Mesendoderm (in vitro differentiated cells): Measurements from ENCODE around the gene HNRNPA3.
"Not testable (repeated sequence)": the region's sequence is repeated elsewhere in the genome, so short reads cannot be mapped to it uniquely, and the experiment has no call there.

Experiments used
- DNase-seq: peaks from one replicate; pipeline ENCODE4 v3.0.0; 2013
- H2AK5ac ChIP-seq: 2 replicates; pipeline ENCODE4 v1.6.1; 2013; ENCODE audit warnings: low read length, inconsistent platforms
- H2BK120ac ChIP-seq: 2 replicates; pipeline ENCODE4 v1.6.1; 2013; ENCODE audit warnings: low read depth, mild to moderate bottlenecking, low read length, moderate library complexity, mixed read lengths
- H2BK15ac ChIP-seq: replicated peaks from 2 replicates; pipeline ENCODE4 v1.6.1; 2013; ENCODE audit warnings: low read depth, mild to moderate bottlenecking, moderate library complexity
- H2BK5ac ChIP-seq: 2 replicates; pipeline ENCODE4 v1.6.1; 2013; ENCODE audit warnings: low read length, inconsistent platforms
- H3K18ac ChIP-seq: 2 replicates; pipeline ENCODE4 v1.6.1; 2013; ENCODE audit warnings: mild to moderate bottlenecking, low read length, mixed read lengths
- H3K23ac ChIP-seq: one replicate; pipeline ENCODE4 v1.6.1; 2013; ENCODE audit warnings: low read length
- H3K27ac ChIP-seq: 2 replicates; pipeline ENCODE4 v1.5.1; 2013; ENCODE audit warnings: low read depth, mild to moderate bottlenecking, inconsistent platforms, low read length, moderate library complexity
- H3K27me3 ChIP-seq: 2 replicates; pipeline ENCODE4 v1.6.1; 2013; ENCODE audit warnings: low read length, control low read depth, mild to moderate bottlenecking, inconsistent platforms; ENCODE audit not compliant: insufficient read depth, poor library complexity
- H3K36me3 ChIP-seq: 2 replicates; pipeline ENCODE4 v1.6.1; 2013; ENCODE audit warnings: low read length, inconsistent platforms; ENCODE audit not compliant: control insufficient read depth, insufficient read depth
- H3K4ac ChIP-seq: one replicate; pipeline ENCODE4 v1.6.1; 2013; ENCODE audit warnings: low read depth, mild to moderate bottlenecking, low read length, moderate library complexity
- H3K4me1 ChIP-seq: 2 replicates; pipeline ENCODE4 v1.6.1; 2013; ENCODE audit warnings: low read depth, low read length, inconsistent platforms; ENCODE audit not compliant: control insufficient read depth
- H3K4me2 ChIP-seq: 2 replicates; pipeline ENCODE4 v1.6.1; 2013; ENCODE audit warnings: low read length
- H3K4me3 ChIP-seq: 2 replicates; pipeline ENCODE4 v1.5.1; 2013; ENCODE audit warnings: mild to moderate bottlenecking, low read length
- H3K56ac ChIP-seq: one replicate; pipeline ENCODE4 v1.6.1; 2013; ENCODE audit warnings: low read length
- H3K79me1 ChIP-seq: 2 replicates; pipeline ENCODE4 v1.6.1; 2013; ENCODE audit warnings: low read length, inconsistent platforms
- H3K79me2 ChIP-seq: 2 replicates; pipeline ENCODE4 v1.6.1; 2013; ENCODE audit warnings: mild to moderate bottlenecking, low read length; ENCODE audit not compliant: control insufficient read depth, insufficient read depth
- H3K9ac ChIP-seq: 2 replicates; pipeline ENCODE4 v1.6.1; 2013; ENCODE audit warnings: low read length, inconsistent platforms
- H4K5ac ChIP-seq: one replicate; pipeline ENCODE4 v1.6.1; 2013; ENCODE audit warnings: low read length
- H4K8ac ChIP-seq: one replicate; pipeline ENCODE4 v1.6.1; 2013; ENCODE audit warnings: low read depth, mild to moderate bottlenecking, control low read depth, low read length, moderate library complexity
- WGBS: extraction: QIAGEN DNeasy Blood & Tissue Kit; methylation state at CpG from one replicate; pipeline ENCODE4 v1.1.7; 2013; ENCODE audit warnings: low lambda C conversion rate, missing lambda C conversion rate; ENCODE audit not compliant: insufficient coverage; ENCODE audit errors: extremely low coverage; 5-methylcytosine and 5-hydroxymethylcytosine counted together

HNRNPA3 gene

GRCh38 chr2:177178797-177179196 is 33.8 kb upstream of the HNRNPA3 start:
- H3K9ac ChIP-seq = no peak overlapping the region
- H3K27ac ChIP-seq = no peak overlapping the region
- H3K4me3 ChIP-seq = no peak overlapping the region
- H4K8ac ChIP-seq = no peak overlapping the region
- H3K23ac ChIP-seq = no peak overlapping the region
- no peak overlapping the region for H3K4ac ChIP-seq
- no peak overlapping the region for H3K18ac ChIP-seq
- H3K36me3 ChIP-seq = no peaks in the 10 kb centered on the region
- H3K56ac ChIP-seq = no peak overlapping the region
- no peaks in the 10 kb centered on the region for H3K79me1 ChIP-seq
- H2BK120ac ChIP-seq = no peak overlapping the region
- H2BK5ac ChIP-seq = no peak overlapping the region
- H3K4me2 ChIP-seq = no peak overlapping the region
- H2AK5ac ChIP-seq = no peak overlapping the region
- WGBS = no CpG with 5 or more reads among the region's 1 CpG
- no peak overlapping the region for H4K5ac ChIP-seq
- peaks cover 3% of the 10 kb centered on the region for H3K4me1 ChIP-seq
- no peaks in the 10 kb centered on the region for H3K79me2 ChIP-seq
- H2BK15ac ChIP-seq = no peak overlapping the region
- peak; percentile 82 for DNase-seq
- H3K27me3 ChIP-seq = no peaks in the 10 kb centered on the region

- Histone ChIP-seq H3K4me3 (no peak overlapping the region), H3K27me3 (no peaks in the 10 kb centered on the region), H3K79me2 (no peaks in the 10 kb centered on the region), H3K36me3 (no peaks in the 10 kb centered on the region), H4K8ac (no peak overlapping the region), H3K23ac (no peak overlapping the region), H2BK15ac (no peak overlapping the region), H3K27ac (no peak overlapping the region), H3K9ac (no peak overlapping the region), H3K79me1 (no peaks in the 10 kb centered on the region), H3K4me1 (peaks cover 3% of the 10 kb centered on the region), H2BK5ac (no peak overlapping the region), H4K5ac (no peak overlapping the region), H2BK120ac (no peak overlapping the region), H3K4me2 (no peak overlapping the region), H3K4ac (no peak overlapping the region), H3K18ac (no peak overlapping the region), H2AK5ac (no peak overlapping the region), H3K56ac (no peak overlapping the region)
- peak; percentile 43 for DNase-seq
- WGBS = no CpG with 5 or more reads among the region's 2 CpGs
These were observed 33.4 kb upstream of the HNRNPA3 start for GRCh38 chr2:177179227-177179626.

GRCh38 chr2:177179671-177180070 is 32.9 kb upstream of the HNRNPA3 start:
- DNase-seq, H3K4me1 ChIP-seq, H3K79me1 ChIP-seq, H2AK5ac ChIP-seq, H2BK5ac ChIP-seq, H3K27me3 ChIP-seq, H4K5ac ChIP-seq, H3K4me3 ChIP-seq, H3K4me2 ChIP-seq, H3K36me3 ChIP-seq, H3K56ac ChIP-seq, H2BK15ac ChIP-seq, H3K4ac ChIP-seq, H2BK120ac ChIP-seq, H3K9ac ChIP-seq, H3K27ac ChIP-seq, H3K23ac ChIP-seq, H4K8ac ChIP-seq, H3K79me2 ChIP-seq, H3K18ac ChIP-seq: not testable (repeated sequence)

- H3K23ac ChIP-seq = no peak overlapping the region
- no peak overlapping the region for H3K18ac ChIP-seq
- H3K4me1 ChIP-seq = peaks cover 3% of the 10 kb centered on the region
- no peak overlapping the region for H3K27ac ChIP-seq
- no peak overlapping the region for H2AK5ac ChIP-seq
- no peak overlapping the region for H3K4me3 ChIP-seq
- H3K27me3 ChIP-seq = no peaks in the 10 kb centered on the region
- WGBS = no CpG with 5 or more reads among the region's 5 CpGs
- DNase-seq = no peak
- H3K36me3 ChIP-seq = no peaks in the 10 kb centered on the region
- H3K79me2 ChIP-seq = no peaks in the 10 kb centered on the region
- H3K9ac ChIP-seq = no peak overlapping the region
- no peaks in the 10 kb centered on the region for H3K79me1 ChIP-seq
- H4K8ac ChIP-seq = no peak overlapping the region
- H2BK5ac ChIP-seq = no peak overlapping the region
- H3K4ac ChIP-seq = no peak overlapping the region
- H2BK120ac ChIP-seq = no peak overlapping the region
- no peak overlapping the region for H2BK15ac ChIP-seq
- H4K5ac ChIP-seq = no peak overlapping the region
- H3K56ac ChIP-seq = no peak overlapping the region
- no peak overlapping the region for H3K4me2 ChIP-seq
These were observed 32.2 kb upstream of the HNRNPA3 start for GRCh38 chr2:177180269-177181000.

GRCh38 chr2:177183860-177184259 is 28.7 kb upstream of the HNRNPA3 start:
- no peaks in the 10 kb centered on the region for H3K36me3 ChIP-seq
- H3K18ac ChIP-seq = no peak overlapping the region
- H3K79me1 ChIP-seq = no peaks in the 10 kb centered on the region
- no peak overlapping the region for H3K56ac ChIP-seq
- no peaks in the 10 kb centered on the region for H3K79me2 ChIP-seq
- no peak overlapping the region for H2BK15ac ChIP-seq
- no peak overlapping the region for H3K4ac ChIP-seq
- peaks cover 5% of the 10 kb centered on the region for H3K4me1 ChIP-seq
- no peak for DNase-seq
- H2AK5ac ChIP-seq = no peak overlapping the region
- H3K4me3 ChIP-seq = no peak overlapping the region
- no peak overlapping the region for H3K4me2 ChIP-seq
- no peak overlapping the region for H4K8ac ChIP-seq
- H3K27me3 ChIP-seq = no peaks in the 10 kb centered on the region
- no peak overlapping the region for H4K5ac ChIP-seq
- no peak overlapping the region for H3K27ac ChIP-seq
- H3K9ac ChIP-seq = no peak overlapping the region
- H2BK5ac ChIP-seq = no peak overlapping the region
- H2BK120ac ChIP-seq = no peak overlapping the region
- H3K23ac ChIP-seq = no peak overlapping the region

GRCh38 chr2:177184606-177185005 is 28.0 kb upstream of the HNRNPA3 start:
- Histone ChIP-seq H3K23ac (no peak overlapping the region), H2BK5ac (no peak overlapping the region), H2AK5ac (no peak overlapping the region), H2BK120ac (no peak overlapping the region), H4K5ac (no peak overlapping the region), H3K56ac (peak overlapping the region; percentile 3), H3K4me1 (peaks cover 3% of the 10 kb centered on the region), H3K27me3 (no peaks in the 10 kb centered on the region), H3K4me2 (no peak overlapping the region), H3K27ac (no peak overlapping the region), H3K4me3 (no peak overlapping the region), H3K79me2 (no peaks in the 10 kb centered on the region), H3K79me1 (no peaks in the 10 kb centered on the region), H3K18ac (no peak overlapping the region), H2BK15ac (no peak overlapping the region), H3K4ac (no peak overlapping the region), H3K36me3 (no peaks in the 10 kb centered on the region), H3K9ac (no peak overlapping the region), H4K8ac (no peak overlapping the region)
- DNase-seq = no peak
- no CpG with 5 or more reads among the region's 1 CpG for WGBS
